ENCODE measurements around the gene ARRB2. TPM values are rescaled to one million over a fixed set of nuclear protein-coding genes. Genes with fewer than 3 reads are reported as not detected.

ARRB2 gene
- total RNA-seq, 4 donors from 2014 or later, result 8.4 to 20.6 (median 14.4) TPM

DNA sequence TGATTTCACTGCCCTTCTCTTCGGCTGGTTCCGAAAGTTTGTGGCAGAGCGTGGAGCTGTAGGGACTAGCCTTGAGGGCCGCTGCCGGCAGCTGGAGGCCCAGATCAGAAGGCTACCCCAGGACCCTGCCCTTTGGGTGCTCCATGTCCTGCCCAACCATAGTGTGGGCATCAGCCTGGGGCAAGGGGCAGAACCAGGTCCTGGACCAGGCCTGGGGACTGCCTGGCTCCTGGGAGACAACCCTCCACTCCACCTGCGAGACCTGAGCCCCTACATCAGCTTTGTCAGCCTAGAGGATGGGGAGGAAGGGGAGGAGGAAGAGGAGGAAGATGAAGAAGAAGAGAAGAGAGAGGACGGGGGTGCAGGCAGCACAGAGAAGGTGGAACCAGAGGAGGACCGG, 30.2 kb downstream of the ARRB2 start:
- TF ChIP-seq POLR2A (IDR thresholded peaks at IDR 0.05), result no peak
- TF ChIP-seq CTCF (IDR thresholded peaks at IDR 0.05), result no peak
- Histone ChIP-seq H3K4me3 (replicated peaks in 1 of 3) (no peak overlapping the region), H3K27me3 (no peaks in the 10 kb centered on the region), H3K9me3 (no peaks in the 10 kb centered on the region), H3K27ac (no peak overlapping the region), H3K4me1 (peaks cover 8 to 15% of the 10 kb centered on the region in 2 donors), H3K36me3 (no peaks in the 10 kb centered on the region)
- 99% methylated on average over 6 to 8 of the region's 8 CpGs for WGBS, 2 donors
- intact Hi-C loops (cut with DNase I), result loop anchor here (5.0 kb wide), 1 partner anchor 47 kb away; the partner anchor contains the start of genes GLTPD2 and VMO1
- no peak for DNase-seq

DNA sequence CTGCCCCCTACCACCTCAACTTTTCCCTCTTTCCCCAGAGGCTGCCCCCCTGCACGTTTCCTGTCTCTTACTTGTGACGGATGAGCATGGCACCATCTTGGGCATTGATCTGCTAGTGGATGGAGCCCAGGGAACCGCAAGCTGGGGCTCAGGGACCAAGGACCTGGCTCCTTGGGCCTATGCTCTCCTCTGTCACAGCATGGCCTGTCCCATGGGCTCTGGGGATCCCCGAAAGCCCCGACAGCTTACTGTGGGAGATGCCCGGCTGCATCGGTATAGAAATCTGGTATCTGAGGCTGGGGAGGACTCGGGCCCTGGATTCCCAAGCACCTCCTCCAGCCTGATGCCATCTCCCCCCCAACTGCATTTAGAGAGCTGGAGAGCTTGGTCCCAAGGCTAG, 31.1 kb downstream of the ARRB2 start:
- 95 to 97% methylated on average over 7 to 8 of the region's 8 CpGs for WGBS, 2 donors
- Histone ChIP-seq H3K27ac (no peak overlapping the region), H3K4me3 (replicated peaks in 1 of 3) (no peak overlapping the region), H3K27me3 (no peaks in the 10 kb centered on the region), H3K4me1 (peaks cover 8 to 17% of the 10 kb centered on the region in 2 donors), H3K9me3 (no peaks in the 10 kb centered on the region), H3K36me3 (no peaks in the 10 kb centered on the region)
- no peak for DNase-seq
- intact Hi-C loops (cut with DNase I), result loop anchor here (5.0 kb wide), 1 partner anchor 46 kb away; the partner anchor contains the start of genes GLTPD2 and VMO1
- TF ChIP-seq POLR2A (IDR thresholded peaks at IDR 0.05) (no peak), CTCF (IDR thresholded peaks at IDR 0.05) (no peak)

DNA sequence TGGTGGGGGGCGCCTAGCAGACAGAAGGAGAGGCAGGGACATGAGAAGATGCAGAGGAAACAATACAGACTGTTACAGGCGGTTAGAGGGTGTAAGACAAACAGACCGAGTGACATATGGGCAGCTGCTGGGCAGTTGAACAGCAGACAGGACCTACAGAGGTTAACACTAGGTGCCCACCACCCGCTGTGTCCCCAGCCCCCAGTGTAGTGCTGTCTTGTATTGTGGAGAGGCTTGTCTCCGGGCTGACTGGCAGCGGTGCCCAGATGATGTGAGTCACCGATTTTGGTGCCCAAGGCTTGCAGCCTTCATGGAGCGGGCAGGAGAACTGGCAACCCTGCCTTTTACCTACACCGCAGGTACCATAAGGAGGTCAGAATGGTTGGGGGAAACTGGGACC, 31.7 kb downstream of the ARRB2 start:
- TF ChIP-seq CTCF (IDR thresholded peaks at IDR 0.05), result no peak
- no peak for TF ChIP-seq POLR2A (IDR thresholded peaks at IDR 0.05)
- Histone ChIP-seq H3K9me3 (no peaks in the 10 kb centered on the region), H3K27ac (no peak overlapping the region), H3K4me1 (peaks cover 8 to 17% of the 10 kb centered on the region in 2 donors), H3K4me3 (replicated peaks in 1 of 3) (no peak overlapping the region), H3K27me3 (no peaks in the 10 kb centered on the region), H3K36me3 (no peaks in the 10 kb centered on the region)
- 87 to 92% methylated on average over 9 of the region's 9 CpGs for WGBS, 2 donors
- intact Hi-C loops (cut with DNase I), result loop anchor here (5.0 kb wide), 1 partner anchor 45 kb away; the partner anchor contains the start of genes GLTPD2 and VMO1
- DNase-seq, result no peak

DNA sequence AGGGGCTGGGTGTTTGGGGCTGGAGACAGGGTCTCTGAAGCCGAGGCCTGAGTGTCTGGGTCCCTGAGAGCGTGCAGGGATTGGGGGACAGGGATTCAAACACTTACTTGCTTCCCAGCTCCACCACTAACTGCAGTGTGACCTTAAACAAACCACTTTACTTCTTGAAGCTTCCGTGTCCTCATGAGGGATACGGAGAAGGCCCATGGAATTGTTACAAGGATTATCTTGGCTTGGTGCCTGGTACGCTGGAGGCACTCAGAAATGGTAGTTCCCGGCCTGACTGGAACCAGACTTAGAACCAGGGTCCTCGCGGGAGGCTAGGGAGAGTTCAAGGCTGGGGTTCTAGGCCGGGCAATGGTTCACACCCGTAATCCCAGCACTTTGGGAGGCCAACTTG, 32.2 kb downstream of the ARRB2 start:
- Histone ChIP-seq H3K4me3 (replicated peaks in 1 of 3) (no peak overlapping the region), H3K27ac (no peak overlapping the region), H3K4me1 (peaks cover 8 to 17% of the 10 kb centered on the region in 2 donors), H3K36me3 (no peaks in the 10 kb centered on the region), H3K27me3 (no peaks in the 10 kb centered on the region), H3K9me3 (no peaks in the 10 kb centered on the region)
- intact Hi-C loops (cut with DNase I), result loop anchor here (5.0 kb wide), 1 partner anchor 45 kb away; the partner anchor contains the start of genes GLTPD2 and VMO1
- TF ChIP-seq CTCF (IDR thresholded peaks at IDR 0.05) (no peak), POLR2A (IDR thresholded peaks at IDR 0.05) (no peak)
- DNase-seq, result no peak
- WGBS, 2 donors, result 57 to 72% methylated on average over 9 to 10 of the region's 10 CpGs

- Histone ChIP-seq H3K9me3 (no peaks in the 10 kb centered on the region), H3K4me3 (replicated peaks in 1 of 3) (no peak overlapping the region), H3K36me3 (no peaks in the 10 kb centered on the region), H3K27ac (no peak overlapping the region), H3K27me3 (no peaks in the 10 kb centered on the region), H3K4me1 (peaks cover 8 to 16% of the 10 kb centered on the region in 2 donors)
- TF ChIP-seq CTCF (IDR thresholded peaks at IDR 0.05) (no peak), POLR2A (IDR thresholded peaks at IDR 0.05) (no peak)
- no peak for DNase-seq
- intact Hi-C loops (cut with DNase I), result loop anchor here (5.0 kb wide), 1 partner anchor 44 kb away; the partner anchor contains the start of genes GLTPD2 and VMO1
- WGBS, 2 donors, result 92 to 98% methylated on average over 8 of the region's 8 CpGs
Observed at GRCh38 chr17:4743216-4743615, 32.8 kb downstream of the ARRB2 start.

Data from thyroid gland (tissue), 4 donors.